GM10266 (cell line): ENCODE measurements around the gene GTF2IRD1.
"Not testable (repeated sequence)": the region's sequence is repeated elsewhere in the genome, so short reads cannot be mapped to it uniquely, and the experiment has no call there.

Source experiments
- DNase-seq: peaks from one replicate; pipeline ENCODE4 v3.0.0; 2012; ENCODE audit errors: extremely low spot score
- TF ChIP-seq, protein P1 (sequence below): IDR thresholded peaks from 2 replicates; pipeline ENCODE4 v1.5.1; 2012; ENCODE audit warnings: mild to moderate bottlenecking, low read depth; ENCODE audit not compliant: control insufficient read depth, insufficient read depth; ENCODE audit errors: missing control alignments

GTF2IRD1 gene

DNA sequence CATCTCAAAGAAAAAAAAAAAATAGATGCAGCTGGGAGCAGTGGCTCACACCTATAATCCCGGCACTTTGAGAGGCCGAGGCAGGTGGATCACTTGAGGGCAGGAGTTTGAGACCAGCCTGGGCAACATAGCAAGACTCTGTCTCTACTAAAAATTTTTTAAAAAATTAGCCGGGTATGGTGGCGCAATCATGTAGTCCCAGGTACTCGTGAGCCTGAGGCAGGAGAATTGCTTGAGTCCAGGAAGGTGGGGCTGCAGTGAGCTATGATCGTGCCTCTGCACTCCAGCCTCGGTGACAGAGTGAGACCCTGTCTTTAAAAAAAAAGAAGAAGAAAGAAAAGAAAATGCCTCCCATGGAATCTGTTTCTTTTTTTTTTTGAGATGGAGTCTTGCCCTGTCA is 31.9 kb downstream of the GTF2IRD1 start:
- no peak for DNase-seq
- TF ChIP-seq, protein P1, sequence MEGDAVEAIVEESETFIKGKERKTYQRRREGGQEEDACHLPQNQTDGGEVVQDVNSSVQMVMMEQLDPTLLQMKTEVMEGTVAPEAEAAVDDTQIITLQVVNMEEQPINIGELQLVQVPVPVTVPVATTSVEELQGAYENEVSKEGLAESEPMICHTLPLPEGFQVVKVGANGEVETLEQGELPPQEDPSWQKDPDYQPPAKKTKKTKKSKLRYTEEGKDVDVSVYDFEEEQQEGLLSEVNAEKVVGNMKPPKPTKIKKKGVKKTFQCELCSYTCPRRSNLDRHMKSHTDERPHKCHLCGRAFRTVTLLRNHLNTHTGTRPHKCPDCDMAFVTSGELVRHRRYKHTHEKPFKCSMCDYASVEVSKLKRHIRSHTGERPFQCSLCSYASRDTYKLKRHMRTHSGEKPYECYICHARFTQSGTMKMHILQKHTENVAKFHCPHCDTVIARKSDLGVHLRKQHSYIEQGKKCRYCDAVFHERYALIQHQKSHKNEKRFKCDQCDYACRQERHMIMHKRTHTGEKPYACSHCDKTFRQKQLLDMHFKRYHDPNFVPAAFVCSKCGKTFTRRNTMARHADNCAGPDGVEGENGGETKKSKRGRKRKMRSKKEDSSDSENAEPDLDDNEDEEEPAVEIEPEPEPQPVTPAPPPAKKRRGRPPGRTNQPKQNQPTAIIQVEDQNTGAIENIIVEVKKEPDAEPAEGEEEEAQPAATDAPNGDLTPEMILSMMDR = no peak

DNA sequence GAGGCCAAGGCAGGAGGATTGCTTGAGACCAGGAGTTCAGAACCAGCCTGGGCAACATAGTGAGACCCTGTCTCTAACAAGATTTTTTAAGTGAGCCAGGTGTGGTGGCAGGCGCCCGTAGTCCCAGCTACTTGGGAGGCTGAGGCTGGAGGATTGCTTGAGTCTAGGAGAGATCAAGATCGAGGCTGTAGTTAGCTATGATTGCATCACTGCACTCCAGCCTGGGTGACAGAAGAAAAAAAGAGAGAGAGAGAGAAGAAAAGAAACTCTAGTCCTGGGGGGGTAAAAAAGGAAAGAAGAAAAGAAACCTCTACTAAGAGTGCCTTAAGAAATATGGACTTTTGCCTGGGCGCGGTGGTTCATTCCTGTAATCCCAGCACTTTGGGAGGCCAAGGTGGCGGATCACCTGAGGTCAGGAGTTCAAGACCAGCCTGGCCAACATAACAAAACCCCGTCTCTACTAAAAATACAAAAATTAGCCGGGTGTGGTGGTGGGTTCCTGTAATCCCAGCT is 34.9 kb downstream of the GTF2IRD1 start:
- DNase-seq = not testable (repeated sequence)

DNA sequence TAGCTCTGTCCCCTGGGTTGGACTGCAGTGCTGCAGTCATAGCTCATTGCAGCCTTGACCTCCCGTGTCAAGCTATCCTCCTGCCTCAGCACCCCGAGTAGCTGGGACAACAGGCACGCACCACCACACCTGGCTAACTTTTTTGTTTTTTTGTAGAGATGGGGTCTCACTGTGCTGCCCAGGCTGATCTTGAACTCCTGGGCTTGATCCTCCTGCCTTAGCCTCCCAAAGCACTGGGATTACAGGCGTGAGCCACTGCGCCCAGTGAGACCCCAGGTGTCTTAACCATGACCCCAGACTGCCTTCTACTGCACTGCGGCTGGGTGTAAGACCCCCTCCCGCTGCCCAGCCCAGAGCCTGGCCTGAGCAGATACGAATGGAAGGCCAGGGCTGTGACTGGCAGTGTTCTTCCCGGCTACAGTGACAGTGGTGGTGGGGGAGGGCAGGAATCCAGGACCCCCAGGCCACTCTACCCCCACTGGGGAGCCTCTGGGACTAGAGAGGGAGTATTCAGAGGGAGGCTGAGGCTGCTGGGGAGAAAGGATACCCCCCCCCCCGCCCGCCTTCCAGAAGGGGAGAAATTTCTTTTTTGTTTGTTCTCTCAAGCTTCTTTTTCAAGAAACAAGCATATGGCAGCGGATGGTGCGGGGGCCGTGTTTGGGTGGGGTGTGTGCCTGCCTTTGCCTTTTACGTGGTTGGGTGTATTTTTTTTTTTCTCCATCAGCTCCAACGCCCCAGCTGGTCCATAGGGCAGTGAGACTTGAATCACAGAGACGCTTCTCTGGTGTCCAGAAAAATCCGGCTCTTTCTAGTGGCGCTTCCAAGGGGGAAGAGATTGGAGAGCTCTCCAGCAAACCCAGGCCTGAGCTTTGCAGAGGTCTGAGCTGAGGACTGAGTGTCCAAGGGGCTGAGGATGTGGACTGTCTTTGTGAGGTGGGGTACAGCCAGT is 36.6 kb downstream of the GTF2IRD1 start:
- DNase-seq = no peak

DNA sequence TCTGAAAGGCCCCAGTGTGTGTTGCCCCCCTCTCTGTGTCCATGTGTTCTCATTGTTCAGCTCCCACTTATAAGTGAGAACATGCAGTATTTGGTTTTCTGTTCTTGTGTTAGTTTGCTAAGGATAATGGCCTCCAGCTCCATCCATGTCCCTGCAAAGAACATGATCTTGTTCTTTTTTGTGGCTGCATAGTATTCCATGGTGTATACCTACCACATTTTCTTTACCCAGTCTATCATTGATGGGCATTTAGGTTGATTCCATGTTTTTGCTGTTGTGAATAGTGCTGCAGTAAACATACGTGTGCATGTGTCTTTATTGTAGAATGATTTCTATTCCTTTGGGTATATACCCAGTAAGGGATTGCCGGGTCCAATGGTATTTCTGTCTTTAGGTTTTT is 37.8 kb downstream of the GTF2IRD1 start:
- not testable (repeated sequence) for DNase-seq

More for the DNA sequence above, 36.6 kb downstream of the GTF2IRD1 start:
- TF ChIP-seq, protein P1 = no peak

DNA sequence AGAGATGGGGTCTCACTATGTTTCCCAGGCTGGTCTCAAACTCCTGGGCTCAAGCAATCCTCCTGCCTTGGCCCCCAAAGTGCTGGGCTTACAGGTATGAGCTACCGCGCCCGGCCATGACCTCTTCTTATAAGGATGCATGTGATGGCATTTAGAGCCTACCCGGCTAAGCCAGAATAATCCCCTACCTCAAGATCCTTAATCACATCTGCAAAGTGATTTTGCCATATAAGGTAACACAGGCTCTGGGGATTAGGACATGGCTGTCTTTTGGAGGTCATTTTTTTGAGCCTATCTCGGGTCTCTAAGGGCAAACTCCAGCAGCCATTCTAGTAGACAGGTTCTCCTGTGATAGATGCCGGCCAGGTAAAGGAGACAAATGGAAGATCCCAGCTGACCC is 39.6 kb downstream of the GTF2IRD1 start:
- DNase-seq = no peak

DNA sequence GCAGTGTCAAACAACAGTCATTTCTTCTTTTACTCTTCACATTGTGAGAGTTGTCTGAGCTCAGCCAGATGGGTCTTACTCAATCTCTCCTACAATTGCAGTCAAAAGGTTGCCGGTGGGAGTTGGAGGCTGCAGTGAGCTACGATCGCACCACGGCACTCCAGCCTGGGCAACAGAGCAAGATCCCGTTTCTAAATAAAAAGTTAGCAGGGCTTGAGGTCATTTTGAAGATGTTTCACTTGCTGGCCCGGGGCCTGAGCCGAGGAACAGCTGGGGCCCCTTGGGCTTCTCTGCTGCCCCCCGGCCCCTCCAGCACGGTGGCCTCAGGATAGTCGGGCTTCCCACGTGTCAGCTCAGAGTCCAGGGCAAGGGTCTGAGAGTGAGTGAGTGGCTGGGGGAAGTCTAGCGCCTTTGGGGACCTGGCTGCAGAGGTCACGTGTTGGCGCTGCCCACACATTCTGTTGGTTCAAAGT is 40.4 kb downstream of the GTF2IRD1 start:
- no peak for DNase-seq
- TF ChIP-seq, protein P1 = no peak

More for the DNA sequence above, 39.6 kb downstream of the GTF2IRD1 start:
- TF ChIP-seq, protein P1 = no peak

DNA sequence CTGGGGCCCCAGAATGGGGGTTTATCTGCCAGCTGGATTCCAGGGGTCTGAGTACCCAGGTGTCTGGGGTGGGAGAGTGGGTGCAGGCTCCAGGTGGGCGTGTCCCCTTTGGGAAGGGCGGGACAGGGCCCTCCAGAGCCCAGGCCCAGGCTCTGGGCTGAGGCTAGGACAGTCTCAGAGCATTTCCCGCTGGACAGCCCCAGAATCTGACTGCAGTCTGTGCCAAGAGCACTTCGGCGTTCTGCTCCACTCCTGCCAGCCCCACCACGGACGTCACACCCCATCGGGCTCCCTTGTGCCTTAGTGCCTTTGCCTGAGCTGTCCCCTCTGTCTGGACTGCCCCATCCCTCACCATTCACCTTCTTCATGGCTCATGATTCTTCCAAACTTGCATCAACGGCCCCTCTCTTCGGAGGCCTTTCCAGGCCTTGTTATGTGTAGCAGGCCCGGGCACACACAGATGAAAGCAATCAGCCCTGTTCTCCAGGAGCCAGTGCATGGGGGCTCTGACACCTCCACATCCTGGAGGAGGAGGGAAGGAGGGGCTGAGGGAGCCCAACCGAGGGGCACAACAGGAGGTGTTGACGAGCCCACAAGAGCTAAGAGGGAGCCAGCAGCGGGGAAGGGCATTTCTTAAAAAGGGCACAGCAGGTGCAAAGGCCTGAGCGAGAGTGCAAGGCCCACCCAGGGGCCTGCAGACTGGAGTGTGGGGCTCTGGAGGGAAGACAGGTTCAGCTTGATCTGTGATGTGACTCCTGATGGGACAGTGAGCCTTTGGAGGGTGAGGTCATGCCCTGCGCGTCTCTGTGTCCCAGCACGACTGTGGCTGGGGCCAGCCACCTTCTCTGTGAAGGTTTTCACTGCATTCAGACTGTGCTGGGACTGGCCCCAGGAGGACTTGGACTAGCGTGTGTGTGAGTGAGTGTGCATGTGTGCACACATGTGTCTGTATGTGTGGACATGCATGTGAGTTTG is 41.7 kb downstream of the GTF2IRD1 start:
- no peak for DNase-seq
- TF ChIP-seq, protein P1 = no peak
